ENCODE data around the gene TBC1D16. TPM values are rescaled to one million over a fixed set of nuclear protein-coding genes. Genes with fewer than 3 reads are reported as not detected.

Gene TBC1D16
- total and polyA plus RNA-seq, 10 of the 15 experiments (the other 5 are each of a cell fraction or from before 2014, with no cell fraction given): 0.01 to 0.13 (median 0.06) TPM; not detected in 3

DNA sequence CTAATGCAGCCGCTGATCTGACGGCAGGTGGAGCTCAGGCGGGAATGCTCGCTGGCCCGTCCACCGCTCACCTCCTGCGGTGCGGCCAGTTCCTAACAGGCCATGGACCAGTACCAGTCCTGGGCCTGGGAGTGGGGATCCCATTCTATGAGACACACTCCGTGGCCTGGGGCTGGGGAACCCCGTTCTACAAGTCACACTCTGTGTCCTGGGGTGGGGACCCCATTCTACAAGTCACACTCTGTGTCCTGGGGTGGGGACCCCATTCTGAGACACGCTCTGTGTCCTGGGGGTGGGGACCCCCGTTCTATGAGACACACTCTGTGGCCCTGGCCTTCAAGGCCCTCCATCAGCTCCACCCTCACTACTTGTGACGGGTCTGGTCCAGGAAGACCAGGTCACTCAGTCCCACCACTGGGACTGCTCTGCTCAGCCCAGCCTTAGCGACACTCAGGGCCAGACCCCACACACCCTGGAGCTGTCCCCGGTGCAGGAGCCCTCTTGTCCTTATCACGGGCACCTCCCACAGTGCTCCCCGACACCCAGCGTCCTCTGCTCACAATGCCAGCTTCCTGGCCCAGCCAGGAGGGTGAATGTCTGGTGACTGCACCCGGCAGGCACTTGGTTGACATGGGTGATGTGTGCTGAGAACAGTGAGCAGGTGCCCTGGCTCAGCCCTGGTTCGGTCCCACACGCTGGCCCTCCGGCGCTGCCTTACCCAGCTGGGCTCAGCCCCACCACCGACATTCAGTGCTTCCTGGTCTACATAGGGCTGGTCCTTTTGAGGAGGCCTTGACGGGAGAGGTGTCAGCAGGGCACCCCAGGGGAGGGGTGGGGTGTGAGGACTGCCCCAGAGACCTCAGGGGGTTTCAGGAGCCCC, 89.1 kb downstream of the TBC1D16 start:
- RAD21 ChIA-PET (ENCODE audit: unreplicated experiment): no interaction called here
- Histone ChIP-seq H3K9me3 (replicated peaks; ENCODE audit: control insufficient read depth, insufficient read depth, low read length) (no peaks in the 10 kb centered on the region), H3K79me2 (ENCODE audit: control insufficient read depth, insufficient read depth, low read length) (no peaks in the 10 kb centered on the region), H3K27me3 (replicated peaks in 1 of 2; ENCODE audit: control insufficient read depth in 2 of 2, insufficient read depth in 2 of 2, low read length in 1 of 2) (peaks cover 0 to under 1% of the 10 kb centered on the region in 2 experiments; a peak in 1 of 4 replicates), H3K4me2 (ENCODE audit: control insufficient read depth, insufficient read depth) (no peak overlapping the region), H3K4me1 (ENCODE audit: control insufficient read depth, insufficient read depth, low read length) (no peaks in the 10 kb centered on the region), H4K20me1 (ENCODE audit: control insufficient read depth, insufficient read depth) (no peaks in the 10 kb centered on the region), H3K9ac (ENCODE audit: control insufficient read depth, insufficient read depth, low read length) (no peak overlapping the region), H3K36me3 (ENCODE audit: control insufficient read depth in 2 of 2, insufficient read depth in 2 of 2, low read length in 1 of 2) (no peaks in the 10 kb centered on the region), H3K4me3 (no peak overlapping the region), H3K27ac (ENCODE audit: control insufficient read depth, insufficient read depth) (no peak overlapping the region), H2AFZ (ENCODE audit: control insufficient read depth, low read depth, low read length) (no peak overlapping the region)
- TF ChIP-seq HDAC6 (IDR thresholded peaks at IDR 0.05; ENCODE audit: unreplicated experiment) (no peak), MYC (IDR thresholded peaks at IDR 0.05; ENCODE audit: insufficient read depth, insufficient read length, insufficient replicate concordance, low read length, severe bottlenecking) (no peak), CREM (IDR thresholded peaks at IDR 0.05; ENCODE audit: low read depth) (no peak)
- TF ChIP-seq, protein P1, sequence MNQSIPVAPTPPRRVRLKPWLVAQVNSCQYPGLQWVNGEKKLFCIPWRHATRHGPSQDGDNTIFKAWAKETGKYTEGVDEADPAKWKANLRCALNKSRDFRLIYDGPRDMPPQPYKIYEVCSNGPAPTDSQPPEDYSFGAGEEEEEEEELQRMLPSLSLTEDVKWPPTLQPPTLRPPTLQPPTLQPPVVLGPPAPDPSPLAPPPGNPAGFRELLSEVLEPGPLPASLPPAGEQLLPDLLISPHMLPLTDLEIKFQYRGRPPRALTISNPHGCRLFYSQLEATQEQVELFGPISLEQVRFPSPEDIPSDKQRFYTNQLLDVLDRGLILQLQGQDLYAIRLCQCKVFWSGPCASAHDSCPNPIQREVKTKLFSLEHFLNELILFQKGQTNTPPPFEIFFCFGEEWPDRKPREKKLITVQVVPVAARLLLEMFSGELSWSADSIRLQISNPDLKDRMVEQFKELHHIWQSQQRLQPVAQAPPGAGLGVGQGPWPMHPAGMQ (IDR thresholded peaks at IDR 0.05; ENCODE audit: borderline replicate concordance): no peak
- no peak for DNase-seq (ENCODE audit: low read depth, low spot score)
- POLR2A ChIA-PET: no interaction called here
- SMC1A ChIA-PET (ENCODE audit: uncharacterized antibody, unreplicated experiment): interaction anchor here (1.1 kb wide), 1 partner anchor 19 kb away, joined by 3 read pairs; no protein-coding TSS in a partner anchor
- 56% methylated on average over 25 of the region's 25 CpGs for WGBS (ENCODE audit: insufficient coverage, insufficient replicate concordance, low lambda C conversion rate, missing lambda C conversion rate)
- CTCF ChIA-PET: no interaction called here
- ATAC-seq: no peak
- FAIRE-seq: no peak
- in situ Hi-C loops (cut with MboI) (no loop called here), intact Hi-C loops (cut with micrococcal nuclease; ENCODE audit: unreplicated experiment) (no loop called here)
- no TSS peak for BruUV-seq (replicated peaks)

Measured in GM12878 (cell line).